Tibial artery (tissue), 4 donors: ENCODE measurements around the gene MCUR1.
A peak's percentile ranks its signal among the peaks of the same experiment; 100 is the strongest.
"Not testable (repeated sequence)": the region's sequence is repeated elsewhere in the genome, so short reads cannot be mapped to it uniquely, and the experiment has no call there.

Source experiments
- DNase-seq, 2 donors: peaks; one replicate each; pipeline ENCODE4 v3.0.0-alpha.2; 2019
- H3K27ac ChIP-seq, 2 donors: fragments of 200-600 bp; sonication (generic) in 1 of 2; 1 replicate in 1 of 2; 2 replicates in 1 of 2; pipeline ENCODE4 v1.5.1; 2018 to 2019; ENCODE audit warnings: mild to moderate bottlenecking in 1 of 2
- H3K27me3 ChIP-seq, 2 donors: fragments of 200-600 bp; sonication (generic) in 1 of 2; one replicate each; pipeline versions ENCODE4 v1.5.1 to v1.6.0; 2016 to 2019
- H3K36me3 ChIP-seq, 3 donors: fragments of 200-600 bp; sonication (generic) in 2 of 3; one replicate each; pipeline ENCODE4 v1.5.1; 2016 to 2019; ENCODE audit warnings: mild to moderate bottlenecking in 2 of 3
- H3K4me1 ChIP-seq, 4 donors: fragments of 200-600 bp; sonication (generic) in 2 of 4; 1 replicate in 3 of 4; 2 replicates in 1 of 4; pipeline ENCODE4 v1.5.1; 2016 to 2019
- H3K4me3 ChIP-seq, 2 donors: fragments of 200-600 bp; sonication (generic) in 1 of 2; 1 replicate in 1 of 2; 2 replicates in 1 of 2; pipeline ENCODE4 v1.5.1; 2018 to 2019; ENCODE audit warnings: mild to moderate bottlenecking in 2 of 2
- H3K9me3 ChIP-seq, 3 donors: fragments of 200-600 bp; sonication (generic) in 1 of 3; one replicate each; pipeline ENCODE4 v1.5.1; 2016 to 2019
- CTCF ChIP-seq, 2 experiments: fragments of 200-600 bp in 1 of 2; fragments of 450-650 bp in 1 of 2; IDR thresholded peaks; one replicate each; pipeline ENCODE4 v1.5.1; 2017 to 2019; ENCODE audit warnings: antibody characterized with exemption in 2 of 2, mild to moderate bottlenecking in 1 of 2, moderate library complexity in 1 of 2
- intact Hi-C: fragments of 100-400 bp; cut with DNase I; formaldehyde crosslinking; loops from one replicate; pipeline ENCODE4 v1.15.0; 2023; ENCODE audit warnings: low total_unique reads

Gene MCUR1

GRCh38 chr6:13788820-13789219, 25.5 kb downstream of the MCUR1 start:
- intact Hi-C loops = no loop called here
- peaks cover 0 to 10% (median 0%) of the 10 kb centered on the region in 4 donors for H3K4me1 ChIP-seq
- no peak for DNase-seq

GRCh38 chr6:13787137-13787536, 27.2 kb downstream of the MCUR1 start:
- Histone ChIP-seq H3K9me3 (no peaks in the 10 kb centered on the region), H3K4me1 (peaks cover 0 to 10% (median 0%) of the 10 kb centered on the region in 4 donors), H3K36me3 (peaks cover 0 to 31% (median 20%) of the 10 kb centered on the region in 3 donors), H3K27ac (peak overlapping the region in 1 of 2 donors; percentile 46), H3K27me3 (no peaks in the 10 kb centered on the region), H3K4me3 (no peak overlapping the region)
- DNase-seq = no peak
- TF ChIP-seq CTCF (IDR thresholded peaks at IDR 0.05) = no peak
- intact Hi-C loops = no loop called here

More at GRCh38 chr6:13788820-13789219, 25.5 kb downstream of the MCUR1 start:
- no peaks in the 10 kb centered on the region for H3K27me3 ChIP-seq
- no peak for TF ChIP-seq CTCF (IDR thresholded peaks at IDR 0.05)
- H3K4me3 ChIP-seq = no peak overlapping the region
- no peak overlapping the region for H3K27ac ChIP-seq
- H3K9me3 ChIP-seq = no peaks in the 10 kb centered on the region
- H3K36me3 ChIP-seq = peaks cover 0 to 45% (median 32%) of the 10 kb centered on the region in 3 donors

- H3K27me3 ChIP-seq, H3K9me3 ChIP-seq, H3K4me3 ChIP-seq, intact Hi-C loops, DNase-seq, H3K27ac ChIP-seq, H3K4me1 ChIP-seq, H3K36me3 ChIP-seq: not testable (repeated sequence)
These were observed 34.2 kb downstream of the MCUR1 start for GRCh38 chr6:13780162-13780561.

- intact Hi-C loops = no loop called here
- DNase-seq = no peak
- no peak overlapping the region for H3K27ac ChIP-seq
- no peaks in the 10 kb centered on the region for H3K4me1 ChIP-seq
- H3K4me3 ChIP-seq = no peak overlapping the region
- H3K27me3 ChIP-seq = no peaks in the 10 kb centered on the region
- H3K36me3 ChIP-seq = no peaks in the 10 kb centered on the region
- H3K9me3 ChIP-seq = no peaks in the 10 kb centered on the region
- TF ChIP-seq CTCF (IDR thresholded peaks at IDR 0.05) = no peak
These were observed 36.3 kb downstream of the MCUR1 start for GRCh38 chr6:13778028-13778427.

- no peak overlapping the region for H3K27ac ChIP-seq
- no peak for TF ChIP-seq CTCF (IDR thresholded peaks at IDR 0.05)
- no peaks in the 10 kb centered on the region for H3K9me3 ChIP-seq
- H3K27me3 ChIP-seq = no peaks in the 10 kb centered on the region
- no peaks in the 10 kb centered on the region for H3K36me3 ChIP-seq
- intact Hi-C loops = no loop called here
- no peaks in the 10 kb centered on the region for H3K4me1 ChIP-seq
- no peak overlapping the region for H3K4me3 ChIP-seq
- no peak for DNase-seq
These were observed 37.8 kb downstream of the MCUR1 start for GRCh38 chr6:13776602-13777001.

- intact Hi-C loops, H3K4me1 ChIP-seq: not testable (repeated sequence)
These were observed 38.9 kb downstream of the MCUR1 start for GRCh38 chr6:13775466-13775865.

GRCh38 chr6:13772358-13773030, 41.9 kb downstream of the MCUR1 start:
- intact Hi-C loops, H3K4me1 ChIP-seq, H3K9me3 ChIP-seq, H3K4me3 ChIP-seq, H3K27me3 ChIP-seq, H3K36me3 ChIP-seq, H3K27ac ChIP-seq, DNase-seq: not testable (repeated sequence)

More at GRCh38 chr6:13775466-13775865, 38.9 kb downstream of the MCUR1 start:
- H3K27ac ChIP-seq, H3K4me3 ChIP-seq, DNase-seq, H3K27me3 ChIP-seq, H3K36me3 ChIP-seq, H3K9me3 ChIP-seq: not testable (repeated sequence)
